HG03139 (cell line): Measurements from ENCODE around the gene CELSR3.
A peak's percentile ranks its signal among the peaks of the same experiment; 100 is the strongest.

ENCODE experiments used
- ATAC-seq: cut with Tn5 transposase; IDR thresholded peaks from one replicate; pipeline ENCODE4 v1.9.1; 2021; ENCODE audit not compliant: unreplicated experiment

Gene CELSR3

GRCh38 chr3:48609088-48610005, 53.3 kb downstream of the CELSR3 start, which contains the start of gene UQCRC1:
UQCRC1 (minus strand) TSS chr3:48609646; CDS start chr3:48609620, 26 bp downstream.
- peak; percentile 91 for ATAC-seq

GRCh38 chr3:48607519-48607918, 55.2 kb downstream of the CELSR3 start:
- ATAC-seq = no peak

- ATAC-seq = no peak
Measured at GRCh38 chr3:48601622-48601994, 61.1 kb downstream of the CELSR3 start.

GRCh38 chr3:48600711-48601621, 61.7 kb downstream of the CELSR3 start:
- ATAC-seq = no peak

GRCh38 chr3:48599509-48600285, 63.0 kb downstream of the CELSR3 start:
- no peak for ATAC-seq

GRCh38 chr3:48599077-48599501, 63.6 kb downstream of the CELSR3 start:
- no peak for ATAC-seq

GRCh38 chr3:48598323-48599076, 64.2 kb downstream of the CELSR3 start:
- ATAC-seq = no peak

- ATAC-seq = no peak
Measured at GRCh38 chr3:48597408-48597800, 65.3 kb downstream of the CELSR3 start.

- no peak for ATAC-seq
Measured at GRCh38 chr3:48596676-48597407, 65.8 kb downstream of the CELSR3 start.

GRCh38 chr3:48596157-48596556, 66.5 kb downstream of the CELSR3 start:
- no peak for ATAC-seq

GRCh38 chr3:48595526-48596121, 67.1 kb downstream of the CELSR3 start:
- no peak for ATAC-seq

GRCh38 chr3:48595075-48595525, 67.6 kb downstream of the CELSR3 start, which contains the start of gene COL7A1:
COL7A1 (minus strand) TSS chr3:48595329; CDS start chr3:48595159, 170 bp downstream.
- no peak for ATAC-seq

GRCh38 chr3:48594417-48595049, 68.2 kb downstream of the CELSR3 start:
- ATAC-seq = no peak

GRCh38 chr3:48593337-48593736, 69.3 kb downstream of the CELSR3 start:
- no peak for ATAC-seq

- ATAC-seq = no peak
Measured at GRCh38 chr3:48592519-48593087, 70.1 kb downstream of the CELSR3 start.

GRCh38 chr3:48591886-48592518, 70.7 kb downstream of the CELSR3 start:
- no peak for ATAC-seq

GRCh38 chr3:48591436-48591835, 71.2 kb downstream of the CELSR3 start:
- ATAC-seq = no peak

- ATAC-seq = no peak
Measured at GRCh38 chr3:48588230-48588629, 74.5 kb downstream of the CELSR3 start.
